Activated CD8-positive, alpha-beta memory T cell treated with anti-CD3 and anti-CD28 coated beads for 4 hours (primary cell): Measurements from ENCODE around the gene MGMT.

Source experiments
- DNase-seq, 2 donors: peaks; one replicate each; pipeline ENCODE4 v3.0.0-alpha.2; 2020; ENCODE audit warnings: low read depth in 2 of 2

The MGMT gene

GRCh38 chr10:129621693-129622092 is 154.7 kb downstream of the MGMT start:
- DNase-seq: no peak

DNA sequence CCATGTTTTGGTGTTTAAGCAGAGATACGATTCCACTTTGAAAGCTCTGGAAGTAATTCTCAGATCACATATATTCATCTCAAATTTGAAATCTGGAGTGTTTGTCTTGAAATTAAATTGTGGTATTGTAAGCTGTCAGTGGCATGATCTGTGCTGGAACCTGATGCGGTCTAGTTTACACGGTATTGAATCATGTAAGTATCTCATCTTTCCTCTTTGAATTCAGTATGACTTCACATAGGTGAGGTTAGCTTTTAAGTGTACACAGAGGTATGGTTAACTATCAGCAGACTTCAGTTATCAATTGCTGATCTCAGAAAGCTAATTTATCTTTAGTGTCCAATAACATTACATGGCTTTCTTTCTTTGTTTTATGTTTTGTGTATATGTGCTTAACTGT is 155.2 kb downstream of the MGMT start:
- DNase-seq: no peak

- no peak for DNase-seq
These were observed 155.7 kb downstream of the MGMT start for GRCh38 chr10:129622736-129623135.

DNA sequence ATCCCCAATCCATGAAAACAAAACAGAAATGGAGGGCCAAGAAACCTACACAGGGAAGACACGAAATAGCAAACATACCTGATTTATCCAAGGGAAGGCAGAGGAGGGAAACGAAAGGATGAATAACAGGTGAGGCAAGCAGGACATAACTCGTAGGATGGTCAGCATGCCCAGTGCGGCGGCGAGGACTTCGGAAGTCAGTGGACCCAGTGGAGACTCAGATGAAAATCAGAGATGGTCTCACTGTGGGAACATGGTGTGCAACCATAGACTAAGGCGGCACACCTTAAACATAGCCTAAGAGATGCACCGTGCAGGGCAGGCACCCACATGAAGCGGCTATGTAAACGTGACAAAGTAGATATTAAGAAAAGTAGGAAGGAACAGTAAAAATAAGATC is 157.5 kb downstream of the MGMT start:
- DNase-seq: no peak

DNA sequence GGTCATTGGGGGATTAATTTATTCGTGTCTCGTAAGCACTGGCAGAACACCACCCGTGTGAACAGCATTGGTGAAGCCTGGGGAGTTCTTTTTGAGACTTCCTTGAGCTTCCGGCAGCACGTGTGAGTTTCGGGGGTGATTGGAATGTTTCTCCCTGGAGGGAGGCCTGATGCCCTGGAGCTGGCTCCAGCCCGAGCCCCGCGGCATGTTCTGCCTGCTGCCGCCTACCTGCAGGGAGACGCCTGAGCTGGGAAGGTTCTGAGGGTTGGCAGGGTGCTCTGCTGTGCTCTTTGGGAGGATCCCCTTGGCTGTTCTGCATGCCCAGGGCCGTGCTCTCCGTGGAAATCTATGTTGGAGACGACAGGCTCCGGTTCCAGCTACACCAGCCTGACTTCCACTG is 159.3 kb downstream of the MGMT start:
- no peak for DNase-seq

DNA sequence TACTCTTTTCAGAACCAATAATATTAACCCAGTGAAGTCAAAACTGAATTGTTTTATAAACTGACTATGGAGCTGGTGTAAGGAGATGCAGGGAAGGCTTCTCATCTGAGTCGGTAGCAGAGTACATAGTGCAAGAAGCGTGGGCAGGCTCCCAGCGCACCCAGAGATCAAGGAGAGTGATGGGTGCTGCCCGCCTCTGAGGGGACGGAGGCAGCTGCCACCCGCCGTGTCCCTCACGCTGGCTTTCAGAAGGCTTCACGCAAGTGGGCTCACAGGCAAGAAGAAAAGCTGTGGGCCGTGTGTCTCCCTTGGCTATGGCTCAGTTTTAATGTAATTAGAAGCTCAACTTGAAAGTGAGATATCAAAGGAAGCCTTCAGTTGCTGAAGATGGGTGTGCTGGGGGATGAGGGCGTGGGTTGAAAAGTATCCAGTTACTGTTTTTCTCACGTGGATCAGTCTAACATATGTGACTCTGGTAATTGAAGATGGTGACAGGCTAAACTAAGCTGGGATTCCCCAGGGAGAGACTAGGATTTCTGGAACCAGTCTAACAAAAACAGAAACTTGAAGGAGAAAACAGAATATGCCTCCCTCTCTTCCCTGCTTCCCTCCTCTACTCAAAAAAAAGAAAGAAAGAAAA is 159.9 kb downstream of the MGMT start:
- no peak for DNase-seq

DNA sequence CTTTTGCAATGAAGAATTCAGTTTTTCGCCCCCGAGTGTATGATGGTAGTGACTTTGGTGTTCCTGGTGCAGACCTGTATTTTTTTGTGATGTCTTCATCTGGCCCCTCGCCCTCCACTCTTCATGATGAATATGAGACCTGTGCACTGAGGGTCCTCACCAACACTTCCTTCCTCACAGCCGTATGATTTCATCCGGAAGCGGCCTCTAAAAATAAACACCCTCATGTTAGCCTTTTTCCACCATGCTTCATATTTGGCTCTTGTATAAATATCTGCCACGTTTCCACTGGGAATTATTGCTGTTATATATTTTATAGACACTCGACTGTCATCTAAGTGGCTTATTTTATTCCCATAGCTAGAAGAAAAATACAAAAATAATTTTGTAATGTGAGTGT is 160.4 kb downstream of the MGMT start:
- no peak for DNase-seq

DNA sequence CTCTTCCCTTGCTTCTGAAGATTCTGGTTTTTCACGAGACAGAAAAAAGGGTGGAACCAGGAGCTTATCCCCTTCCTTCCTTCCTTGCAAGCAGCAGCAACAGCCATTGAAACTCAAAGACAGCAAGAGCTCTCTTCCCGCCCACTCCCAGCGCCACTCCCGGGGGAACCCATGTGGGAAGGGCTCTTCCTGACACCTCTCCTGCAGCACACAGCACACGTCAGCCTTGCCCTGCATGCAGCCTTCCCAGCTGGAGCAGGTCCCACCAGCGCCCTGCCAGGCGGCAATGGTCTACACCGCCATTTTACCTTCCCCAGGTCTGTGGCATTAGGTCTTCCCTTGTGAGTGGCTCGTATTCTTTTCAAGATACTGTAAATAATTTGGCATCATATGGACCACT is 161.8 kb downstream of the MGMT start:
- no peak for DNase-seq

DNA sequence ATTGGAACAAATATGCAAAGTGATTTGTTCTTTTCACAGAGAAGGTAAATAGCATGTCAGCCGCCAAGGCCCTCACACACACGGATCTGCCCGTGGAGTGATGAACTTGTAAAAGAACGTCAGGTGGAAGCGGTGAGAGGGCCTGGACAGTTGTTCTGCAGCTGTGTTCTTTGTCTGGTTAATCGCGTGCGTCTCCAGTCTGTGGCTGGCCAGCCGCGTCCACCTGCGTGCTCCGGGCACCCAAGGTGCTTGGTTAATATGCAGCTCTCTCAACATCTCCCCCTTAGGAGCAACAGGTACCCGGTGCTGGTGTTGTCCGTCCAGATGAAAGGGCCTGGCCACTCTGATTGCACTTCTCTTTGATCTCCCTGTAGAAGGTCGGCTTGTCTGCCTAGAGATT is 162.9 kb downstream of the MGMT start:
- DNase-seq: no peak

DNA sequence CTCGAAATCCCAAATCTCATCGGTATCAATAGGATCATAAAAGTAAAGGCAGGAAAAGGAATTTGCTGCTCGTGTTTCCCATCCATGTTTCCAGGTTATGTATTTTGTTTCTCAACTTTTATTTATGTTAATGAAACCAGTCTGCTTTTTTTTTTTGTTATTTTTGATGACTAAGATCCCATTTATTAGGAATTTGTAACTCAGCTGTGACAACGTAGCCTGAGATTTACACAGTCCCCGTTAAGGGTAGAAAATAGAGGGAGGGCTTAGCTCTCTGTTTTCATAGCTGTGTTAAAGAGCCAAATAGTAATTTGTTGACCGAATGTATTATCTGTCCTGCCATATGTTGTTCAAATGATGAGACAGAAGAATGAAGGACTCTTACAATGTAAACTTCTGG is 164.0 kb downstream of the MGMT start:
- no peak for DNase-seq

DNA sequence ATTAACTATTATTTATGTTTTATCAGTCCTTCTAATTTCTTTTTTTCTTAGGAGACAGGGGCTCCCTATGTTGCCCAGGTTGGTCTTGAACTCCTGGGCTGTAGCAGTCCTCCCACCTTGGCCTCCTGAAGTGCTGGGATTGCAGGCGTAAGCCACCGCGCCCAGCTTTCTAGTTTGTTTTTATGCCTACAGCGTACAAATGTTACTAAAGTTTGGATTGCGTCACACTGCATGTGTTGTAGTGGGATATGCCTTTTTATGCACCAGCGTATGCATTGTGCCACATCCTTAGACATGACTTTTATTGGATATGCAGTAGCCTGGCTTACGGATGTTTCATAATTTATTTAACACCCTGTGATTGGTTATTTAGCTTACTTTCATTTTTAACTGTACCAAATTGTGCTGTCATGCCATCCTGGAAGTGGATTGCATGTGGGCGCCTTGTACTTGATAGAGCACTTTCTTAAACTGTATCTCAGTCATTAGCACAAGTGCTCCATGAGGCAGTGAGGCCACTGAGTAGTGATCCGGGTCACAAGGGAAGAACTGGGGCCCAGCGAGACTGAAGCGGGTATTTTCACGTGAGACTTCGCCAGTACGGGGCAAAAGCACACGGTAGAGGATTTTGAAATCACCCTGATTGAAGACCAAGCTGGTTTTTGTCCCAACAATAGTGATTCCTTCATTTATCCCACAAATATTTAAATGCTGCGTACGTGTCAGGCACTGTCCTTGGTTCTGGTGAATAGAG is 165.0 kb downstream of the MGMT start:
- no peak for DNase-seq

- no peak for DNase-seq
These were observed 170.0 kb downstream of the MGMT start for GRCh38 chr10:129637010-129637409.

DNA sequence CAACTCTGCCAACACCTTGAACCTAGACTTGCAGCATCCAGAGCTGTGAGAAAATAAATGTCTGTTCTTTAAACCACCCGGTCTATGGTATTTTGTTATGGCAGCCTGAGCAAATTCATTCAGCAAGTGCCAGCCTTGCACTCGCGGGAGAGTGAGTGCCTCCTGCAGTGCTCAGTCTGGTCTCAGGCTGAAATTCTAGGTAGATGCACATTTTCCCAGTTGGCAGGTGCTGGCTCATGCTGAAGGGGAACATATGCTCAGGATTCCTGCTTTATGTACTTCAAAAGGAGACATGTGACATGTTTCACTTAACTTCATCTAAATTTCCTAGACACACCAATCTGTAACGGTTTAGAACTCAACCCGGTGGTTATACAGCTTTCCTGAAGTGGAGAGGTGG is 170.8 kb downstream of the MGMT start:
- DNase-seq: no peak

DNA sequence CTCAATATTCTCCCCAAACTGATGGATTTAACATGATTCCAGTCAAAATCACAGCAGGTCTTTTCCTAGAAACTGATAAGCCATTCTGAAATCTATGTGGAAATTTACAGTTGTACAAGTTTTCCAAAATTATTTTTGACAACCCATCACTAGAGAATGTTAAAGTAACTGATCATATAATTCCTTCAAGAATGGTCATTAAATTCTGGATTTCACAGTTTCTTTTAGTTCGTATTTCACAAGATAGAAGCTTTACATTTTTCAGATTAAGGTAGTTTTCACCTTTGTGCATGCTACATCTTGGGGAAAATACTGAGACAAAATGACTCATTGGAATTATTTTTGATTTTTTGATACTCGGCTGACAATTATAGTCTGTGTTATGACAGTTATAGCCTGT is 174.3 kb downstream of the MGMT start:
- DNase-seq: no peak

- no peak for DNase-seq
These were observed 174.9 kb downstream of the MGMT start for GRCh38 chr10:129641982-129642381.

- no peak for DNase-seq
These were observed 175.4 kb downstream of the MGMT start for GRCh38 chr10:129642427-129642826.

DNA sequence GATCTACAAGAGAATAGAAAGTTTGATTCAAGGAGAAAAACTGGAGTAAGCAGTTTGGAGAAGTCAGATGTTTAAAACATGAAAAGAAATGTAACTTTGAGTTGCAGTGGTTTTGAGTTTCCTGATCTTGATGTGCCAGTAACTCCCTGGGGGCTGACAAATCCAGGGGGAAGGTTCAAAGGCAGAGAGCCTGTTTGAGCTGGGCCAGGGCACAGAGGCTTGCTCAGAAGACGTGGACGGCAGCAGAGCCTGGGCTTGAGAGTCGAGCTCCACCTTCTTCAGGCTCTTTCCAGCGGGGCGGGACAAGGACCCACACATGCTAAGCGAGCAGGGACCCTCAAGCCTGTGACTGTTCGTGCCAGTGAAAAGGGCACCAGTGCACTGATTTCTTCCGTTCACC is 176.2 kb downstream of the MGMT start:
- no peak for DNase-seq

DNA sequence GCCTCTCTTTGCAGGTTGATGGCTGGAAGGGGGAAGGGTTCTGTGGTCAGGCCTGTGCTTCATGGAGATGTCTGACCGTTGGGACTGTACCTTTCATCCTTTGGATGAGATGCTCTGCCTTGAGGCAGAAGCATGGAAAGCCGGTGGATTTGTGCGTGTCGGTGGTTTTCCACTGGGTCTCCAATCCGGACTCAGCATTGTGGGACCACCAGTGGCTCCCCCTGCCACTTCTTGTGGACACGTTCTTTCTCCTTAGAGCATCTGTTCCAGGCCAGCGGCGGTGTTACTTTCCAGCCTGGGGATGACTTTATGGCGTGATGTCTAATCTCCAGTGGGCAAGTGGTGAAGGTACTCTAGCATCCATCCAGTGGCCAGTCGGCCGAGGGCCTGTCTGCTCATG is 178.4 kb downstream of the MGMT start:
- DNase-seq: no peak

GRCh38 chr10:129646973-129647372 is 179.9 kb downstream of the MGMT start:
- no peak for DNase-seq

- DNase-seq: no peak
These were observed 180.5 kb downstream of the MGMT start for GRCh38 chr10:129647590-129647989.

GRCh38 chr10:129648856-129649255 is 181.8 kb downstream of the MGMT start:
- DNase-seq: no peak

DNA sequence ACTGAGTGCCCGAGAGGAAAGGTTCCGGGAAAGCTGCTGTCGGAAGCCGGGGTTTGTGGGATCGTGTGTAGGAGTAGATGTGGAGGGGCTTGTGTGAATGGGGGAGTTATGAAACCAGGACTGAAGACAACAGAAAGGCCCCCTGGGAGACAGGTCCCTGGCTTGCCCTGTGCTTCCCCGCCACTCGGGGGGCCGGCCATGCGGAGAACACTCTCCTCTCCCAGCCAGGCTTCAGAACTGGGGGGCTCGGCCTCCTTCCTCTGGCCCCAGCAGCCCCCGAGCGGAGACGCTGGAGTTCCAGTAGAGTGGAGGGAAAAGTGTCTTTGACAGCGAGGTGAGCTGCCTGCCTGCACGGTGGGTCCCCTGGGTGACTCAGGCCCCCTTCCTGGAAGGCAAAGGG is 185.0 kb downstream of the MGMT start:
- no peak for DNase-seq

GRCh38 chr10:129652521-129653201 is 185.6 kb downstream of the MGMT start:
- DNase-seq: no peak
